IPS DF 19.7 (cell line): Measurements from ENCODE around the gene SYNE1.
A peak's percentile ranks its signal among the peaks of the same experiment; 100 is the strongest.

ENCODE experiments used
- DNase-seq: peaks from one replicate; pipeline ENCODE4 v3.0.0-alpha.2; 2013; ENCODE audit warnings: low read depth, low spot score

SYNE1 gene

GRCh38 chr6:152314483-152314832, 322.7 kb downstream of the SYNE1 start:
- no peak for DNase-seq

DNA sequence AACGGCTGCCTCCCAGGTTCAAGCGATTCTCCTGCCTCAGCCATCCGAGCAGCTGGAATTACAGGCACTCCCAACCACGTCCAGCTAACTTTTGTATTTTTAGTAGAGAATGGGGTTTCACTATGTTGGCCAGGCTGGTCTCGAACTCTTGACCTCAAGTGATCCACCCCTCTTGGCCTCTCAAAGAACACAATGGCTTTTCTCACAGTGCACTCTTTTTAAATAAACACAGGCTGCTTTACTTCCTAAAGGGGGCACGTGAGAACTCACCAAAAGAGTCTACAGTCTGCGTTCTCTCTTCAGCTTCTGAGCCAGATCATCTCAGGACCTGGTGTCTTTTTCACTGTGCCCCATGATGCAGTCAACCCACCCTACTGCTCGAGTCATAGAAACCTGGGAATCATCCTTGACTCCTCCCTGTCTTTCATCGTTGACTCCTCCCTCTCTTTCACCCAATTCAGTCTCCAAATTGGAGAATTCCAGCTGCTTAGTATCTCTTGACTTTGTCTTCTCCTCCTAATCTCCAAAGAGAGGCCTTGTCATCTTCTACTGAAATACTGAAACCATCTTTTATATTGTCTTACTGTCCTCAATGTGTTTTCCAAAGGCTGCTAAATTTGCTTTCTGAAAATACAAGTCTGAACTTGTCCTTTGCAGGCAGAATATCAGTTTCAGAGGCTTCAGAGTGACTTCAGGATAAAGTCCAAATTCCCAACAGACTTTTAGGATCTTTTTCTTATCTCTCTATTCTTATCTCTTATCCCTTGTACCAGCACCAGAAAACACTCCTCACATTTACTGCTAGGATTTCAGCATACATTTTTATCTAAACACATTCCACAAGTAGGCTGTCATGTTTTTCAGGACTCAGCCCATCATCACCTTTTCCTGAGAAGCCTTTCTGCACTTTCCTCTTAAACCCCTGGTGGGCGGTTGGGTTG, 323.4 kb downstream of the SYNE1 start:
- DNase-seq: no peak

DNA sequence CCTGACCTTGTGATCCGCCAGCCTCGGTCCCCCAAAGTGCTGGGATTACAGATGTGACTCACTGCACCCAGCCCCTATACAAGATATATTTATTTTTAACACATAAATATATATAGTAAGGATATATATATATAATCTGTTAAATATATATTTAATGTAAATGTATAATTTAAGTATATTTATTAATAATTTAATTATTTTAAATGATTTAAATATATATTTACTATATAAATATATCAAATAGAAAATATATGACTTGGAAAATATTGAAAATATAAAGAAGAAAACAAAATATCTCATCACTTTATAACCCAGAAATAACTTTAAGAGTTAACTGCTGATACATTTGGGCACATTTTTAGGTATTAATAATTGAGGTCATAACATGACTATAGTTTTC, 324.7 kb downstream of the SYNE1 start:
- no peak for DNase-seq

DNA sequence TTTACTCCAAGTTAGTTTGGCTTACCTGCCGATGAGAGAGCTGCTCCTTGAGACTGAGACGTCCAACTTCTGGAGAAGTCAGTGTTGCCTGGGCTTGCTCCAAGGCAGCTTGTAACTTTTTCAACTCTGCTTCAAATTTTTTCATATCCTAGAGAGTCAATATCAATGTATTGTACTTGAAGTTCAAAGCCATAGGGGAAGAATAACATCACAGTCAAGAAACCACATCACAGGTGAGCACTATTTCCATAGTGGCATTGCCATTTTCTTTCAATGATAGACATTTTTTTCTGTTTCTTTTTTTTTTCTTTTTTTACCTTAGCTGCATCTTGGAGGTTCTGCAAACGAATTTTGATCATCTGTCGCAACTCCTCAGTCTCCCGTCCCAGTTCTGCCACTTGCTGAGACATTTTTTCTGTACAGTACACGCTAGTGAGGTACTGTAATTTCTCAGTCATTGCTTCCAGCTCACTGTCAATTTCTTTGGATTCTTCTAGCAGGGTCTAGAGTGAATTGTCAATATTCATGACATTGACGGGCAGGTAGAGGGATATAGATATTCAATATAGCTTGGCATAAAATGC, 326.7 kb downstream of the SYNE1 start:
- no peak for DNase-seq

DNA sequence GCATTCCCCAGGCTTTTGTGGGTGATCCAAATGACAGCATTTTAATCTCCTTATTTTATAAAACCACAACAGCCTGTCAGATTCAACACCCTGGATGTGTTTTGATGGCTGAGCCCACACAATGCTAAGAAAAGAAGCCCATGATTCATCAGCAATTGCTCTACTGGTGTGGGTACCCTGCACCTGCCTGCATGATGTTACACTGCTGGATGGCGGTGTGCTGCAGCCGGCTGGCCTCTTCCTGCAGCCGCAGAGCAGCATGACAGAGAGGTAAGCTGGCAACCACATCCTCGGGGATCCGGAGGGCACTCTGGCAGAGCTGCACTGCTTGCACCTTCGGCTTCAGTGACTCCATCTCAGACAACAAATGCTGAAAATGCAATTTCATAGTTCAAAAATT, 327.5 kb downstream of the SYNE1 start:
- DNase-seq: no peak

DNA sequence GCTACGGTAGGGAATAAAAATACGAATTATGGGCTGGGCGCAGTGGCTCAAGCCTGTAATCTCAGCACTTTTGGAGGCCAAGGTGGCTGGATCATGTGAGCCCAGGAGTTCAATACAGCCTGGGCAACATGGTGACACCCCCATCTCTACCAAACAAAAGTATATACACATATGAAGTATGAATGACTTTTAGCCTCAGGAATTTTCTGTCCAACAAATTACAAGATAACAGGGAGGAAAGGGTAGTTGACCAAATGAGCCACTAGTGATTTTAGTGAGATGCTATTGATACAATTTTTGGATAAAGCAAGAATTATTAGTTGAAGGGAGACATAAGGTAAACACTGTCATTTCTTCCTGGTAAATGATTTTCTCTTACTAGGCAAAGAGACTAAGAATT, 328.2 kb downstream of the SYNE1 start:
- no peak for DNase-seq

DNA sequence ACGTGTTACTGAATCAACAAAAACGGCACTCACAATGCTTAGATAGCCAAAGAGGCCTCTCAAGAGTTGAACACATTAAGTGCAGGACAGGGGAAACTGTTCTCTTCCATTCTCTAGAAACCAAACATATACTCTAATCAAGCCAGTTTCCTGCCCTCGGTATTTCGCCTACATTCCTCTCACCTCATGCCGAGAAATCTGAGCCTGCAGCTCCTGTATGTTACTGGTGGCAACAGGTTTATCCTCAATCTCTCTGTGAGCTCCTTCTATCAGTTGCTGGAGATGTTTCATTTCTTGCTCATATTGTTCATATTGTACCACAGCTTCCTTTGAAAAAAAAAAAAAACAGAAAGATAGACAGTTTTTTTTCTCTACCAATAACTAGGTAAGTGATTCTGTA, 328.9 kb downstream of the SYNE1 start:
- DNase-seq: no peak

- DNase-seq: no peak
Observed at GRCh38 chr6:152305672-152306071, 331.5 kb downstream of the SYNE1 start.

DNA sequence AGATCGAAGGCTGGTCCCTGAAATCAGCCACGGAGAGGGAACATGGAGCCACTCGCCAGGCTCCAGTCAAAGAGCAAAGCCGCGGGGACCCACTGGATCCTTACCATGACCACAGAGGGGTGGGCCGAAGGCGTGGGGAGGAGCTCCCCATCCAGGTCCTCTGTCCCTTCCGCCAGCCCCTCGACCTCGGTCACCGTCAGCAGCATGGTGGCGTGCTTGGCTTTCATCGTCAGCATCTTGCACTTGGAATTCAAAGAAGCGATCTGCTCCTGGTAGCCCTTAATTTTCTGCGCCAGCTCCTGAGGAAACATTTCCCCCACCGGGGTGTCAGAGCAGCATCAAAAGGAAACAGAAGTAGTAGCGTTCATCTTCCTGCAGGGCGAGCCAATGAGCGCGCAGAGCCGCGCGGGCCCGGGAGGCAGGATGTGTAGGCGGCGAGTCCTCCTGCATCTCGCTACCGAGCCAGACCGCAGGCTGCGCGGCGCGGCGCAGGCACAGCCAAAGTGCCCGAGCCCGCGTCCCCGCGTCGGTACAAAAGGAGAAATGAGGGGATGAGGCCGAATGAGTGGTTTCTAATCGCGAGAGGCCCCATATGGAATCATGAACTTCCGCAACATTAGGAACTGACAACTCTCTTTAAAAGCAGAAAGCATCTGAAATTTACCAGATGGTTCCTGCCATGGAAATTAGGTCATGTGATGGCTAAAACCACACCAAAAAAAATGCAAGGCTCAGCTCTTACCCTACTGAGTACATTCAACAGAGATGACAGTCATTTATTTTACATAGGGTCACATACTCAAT, 335.2 kb downstream of the SYNE1 start:
- peak; percentile 61 for DNase-seq

DNA sequence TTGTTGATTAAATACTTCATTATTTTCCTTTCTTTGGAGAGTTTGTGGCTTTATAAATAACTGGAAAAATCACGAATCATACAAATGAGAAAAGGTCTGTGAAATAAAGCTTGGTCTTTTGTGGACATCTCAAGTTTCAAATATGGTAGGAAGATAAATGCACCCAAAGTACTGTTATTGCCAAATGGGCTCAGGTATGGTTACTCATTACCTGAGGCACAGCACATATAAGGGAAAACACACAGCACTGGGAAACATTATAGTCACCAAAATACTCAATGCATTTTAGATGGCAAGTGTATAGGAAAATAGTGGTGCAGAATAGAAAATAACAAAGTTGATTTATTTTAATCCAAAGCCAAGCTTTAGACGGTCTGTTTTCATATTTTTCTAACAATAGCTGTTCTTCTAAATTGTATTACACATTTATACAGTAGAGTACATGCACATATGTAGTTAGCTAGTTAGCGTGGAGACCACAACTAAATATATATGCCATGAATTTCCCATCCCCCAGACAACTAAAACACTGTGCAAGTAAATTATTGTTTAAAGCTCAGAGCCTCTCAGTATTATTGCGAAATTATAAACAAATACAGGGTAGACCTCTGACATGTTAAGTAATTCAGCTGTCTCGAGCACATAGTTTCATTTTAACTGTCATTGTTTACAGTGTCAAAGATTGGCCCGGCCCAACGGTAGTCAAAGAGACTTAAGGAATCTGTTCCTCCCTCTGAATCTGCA, 336.0 kb downstream of the SYNE1 start:
- no peak for DNase-seq

DNA sequence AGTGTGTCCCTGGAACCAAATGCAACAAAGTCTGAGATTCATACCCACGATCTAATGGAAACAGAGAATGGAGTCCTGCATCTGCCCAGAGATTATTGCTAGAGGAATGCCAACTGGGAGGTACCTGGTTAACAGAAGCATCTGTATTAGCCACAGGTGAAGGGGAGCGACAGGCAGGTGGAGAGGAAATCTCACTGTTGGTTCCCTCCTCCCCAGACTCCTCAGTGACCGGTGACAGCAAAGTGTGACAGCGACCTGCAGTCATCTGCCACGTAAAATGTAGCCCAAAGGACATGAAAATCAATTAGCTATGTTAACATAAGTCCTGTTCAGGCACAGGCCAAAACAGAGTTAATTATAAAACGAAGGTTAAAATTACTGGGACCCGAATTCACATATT, 336.6 kb downstream of the SYNE1 start:
- DNase-seq: no peak

- no peak for DNase-seq
Observed at GRCh38 chr6:152298848-152299735, 338.1 kb downstream of the SYNE1 start.

GRCh38 chr6:152298055-152298647, 339.0 kb downstream of the SYNE1 start:
- no peak for DNase-seq

GRCh38 chr6:152296648-152297376, 340.4 kb downstream of the SYNE1 start:
- DNase-seq: no peak

DNA sequence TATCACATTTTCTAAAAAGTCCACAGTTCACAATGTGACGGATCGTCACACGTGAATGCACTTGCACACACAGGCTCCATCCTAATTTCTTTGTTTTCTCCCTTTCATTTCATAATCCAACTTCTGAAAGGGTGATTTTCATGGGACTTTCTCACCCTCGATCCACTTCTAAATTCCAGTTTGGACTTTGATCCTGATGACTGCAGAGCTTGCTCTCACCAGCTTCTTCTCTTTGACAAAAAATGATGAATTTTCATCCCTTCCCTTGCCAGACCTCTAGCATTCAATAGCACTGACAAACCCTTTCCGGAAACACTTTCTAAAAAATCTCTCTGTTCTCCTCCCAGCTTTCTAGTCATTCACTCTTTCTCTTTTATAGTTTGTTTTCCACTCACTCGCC, 341.2 kb downstream of the SYNE1 start:
- no peak for DNase-seq

DNA sequence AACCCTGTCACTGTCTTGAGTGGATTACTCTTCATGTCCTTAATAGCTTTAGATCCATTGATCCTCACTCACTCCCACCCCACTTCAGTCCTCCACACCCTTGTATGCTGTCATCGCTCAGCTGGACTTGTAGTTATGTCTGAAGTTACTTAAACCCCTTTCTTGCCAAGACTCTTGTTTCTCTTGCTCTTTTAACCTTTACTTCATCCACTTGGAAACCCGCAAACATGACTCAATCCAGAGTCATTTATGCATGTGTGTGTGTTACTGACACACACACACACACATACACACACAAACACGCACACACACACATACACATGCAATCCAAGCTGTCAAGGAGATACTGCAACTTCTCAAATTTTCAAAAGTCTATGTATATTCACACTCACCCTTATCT, 341.8 kb downstream of the SYNE1 start:
- DNase-seq: no peak

DNA sequence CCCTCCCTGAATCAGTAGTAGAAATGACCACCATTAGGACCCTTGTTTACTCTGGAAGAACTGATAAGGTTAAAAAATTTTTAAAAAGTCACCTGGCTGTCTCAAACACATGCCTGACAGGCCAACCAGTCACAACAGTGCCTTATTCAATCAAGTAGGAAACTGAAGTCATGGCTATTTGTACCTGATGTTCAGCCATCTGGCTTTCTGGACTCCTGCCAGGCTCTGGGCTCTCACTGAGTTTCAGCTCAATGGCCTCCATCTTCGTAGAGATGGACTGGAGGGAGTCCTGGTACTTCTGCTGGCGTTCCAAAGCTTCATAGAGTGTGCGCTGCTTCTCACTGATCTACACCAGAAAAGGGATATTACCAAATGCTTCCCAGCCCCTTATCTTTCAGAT, 343.8 kb downstream of the SYNE1 start:
- no peak for DNase-seq

DNA sequence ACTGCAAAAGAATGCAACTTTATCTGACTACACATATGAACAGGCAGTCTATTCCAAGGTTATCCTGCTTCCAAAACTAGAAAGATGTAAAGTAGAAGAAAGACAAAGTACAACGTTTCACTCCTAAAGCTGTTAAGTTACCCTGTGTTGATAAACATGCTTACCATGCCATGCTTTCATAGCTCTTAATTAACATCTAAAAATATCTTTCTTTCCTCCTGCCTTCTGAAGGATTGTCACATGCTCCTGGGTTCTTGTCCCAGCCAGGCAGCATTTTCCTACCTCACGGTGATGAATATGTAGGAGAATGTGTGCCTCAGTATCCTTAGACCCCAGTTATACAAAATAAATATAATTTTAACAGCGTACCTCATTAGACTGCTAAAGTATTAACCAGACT, 344.6 kb downstream of the SYNE1 start:
- DNase-seq: no peak

DNA sequence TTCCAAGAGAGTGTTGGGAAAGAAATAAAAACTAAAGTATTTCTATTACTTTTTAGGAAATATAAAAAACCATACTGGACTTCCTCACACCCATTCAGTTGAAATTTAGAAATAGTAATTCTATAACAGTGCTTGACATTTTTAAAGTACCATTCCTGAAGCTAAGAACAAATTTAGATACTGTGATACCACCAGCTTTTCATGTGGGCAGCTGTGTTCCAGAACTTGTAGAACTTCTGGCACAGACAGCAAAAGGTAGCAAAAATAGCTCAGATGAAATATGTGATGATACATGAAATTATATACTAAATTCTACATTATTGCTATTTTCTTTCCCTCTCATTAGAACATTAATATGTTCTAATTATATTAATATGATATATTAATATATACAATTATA, 346.5 kb downstream of the SYNE1 start:
- no peak for DNase-seq

DNA sequence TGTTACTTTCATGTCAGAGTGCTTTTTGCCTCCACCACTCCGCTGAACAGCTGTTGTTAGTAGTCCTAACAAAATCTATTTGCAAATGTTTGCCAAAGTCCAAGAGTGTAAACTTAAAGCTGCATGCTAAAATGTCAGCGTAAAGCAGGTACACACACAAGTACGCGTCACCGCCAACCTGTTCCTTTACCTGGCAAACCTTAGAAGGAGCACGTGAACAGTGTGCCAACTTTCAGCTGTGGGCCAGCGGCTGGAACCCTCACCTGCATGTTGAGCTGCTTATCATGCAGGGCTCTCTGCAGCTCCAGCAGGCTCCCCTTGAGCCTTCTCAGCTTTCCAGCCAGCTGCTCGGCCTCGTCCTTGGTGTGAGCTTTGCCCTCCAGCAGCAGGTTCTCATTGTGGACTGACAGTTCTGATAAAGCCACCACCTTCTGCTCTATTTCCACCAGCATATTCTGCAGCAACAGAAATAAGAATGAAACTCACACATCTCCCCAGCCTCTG, 359.3 kb downstream of the SYNE1 start:
- DNase-seq: no peak
